SK-N-SH treated with all-trans-retinoic acid at 6 μM for 48 hours (cell line): ENCODE measurements around the gene ADCYAP1R1.

Source experiments
- ATAC-seq: fragments of 200-7000 bp; cut with Tn5 transposase; 3 replicates; pipeline ENCODE4 v1.9.1; 2020; ENCODE audit warnings: mild to moderate bottlenecking, moderate library complexity
- ARNTL ChIP-seq: fragments of 450-650 bp; formaldehyde crosslinking; IDR thresholded peaks from 2 replicates; pipeline ENCODE4 v1.5.0; 2020; ENCODE audit warnings: low read depth, mild to moderate bottlenecking, moderate library complexity, borderline replicate concordance
- BACH2 ChIP-seq: fragments of 250-450 bp; sonication (Bioruptor Pico); IDR thresholded peaks from 2 replicates; pipeline ENCODE4 v1.9.0; 2021; ENCODE audit warnings: mild to moderate bottlenecking, borderline replicate concordance
- CREB5 ChIP-seq: fragments of 250-450 bp; sonication (Bioruptor Pico); IDR thresholded peaks from 2 replicates; pipeline ENCODE4 v1.5.1; 2020; ENCODE audit warnings: low read depth, mild to moderate bottlenecking, moderate library complexity
- CSDC2 ChIP-seq: fragments of 250-450 bp; sonication (Bioruptor Pico); IDR thresholded peaks from 2 replicates; pipeline ENCODE4 v1.5.0; 2020; ENCODE audit warnings: mild to moderate bottlenecking, moderate library complexity
- CSRNP3 ChIP-seq: fragments of 250-450 bp; sonication (Bioruptor Pico); IDR thresholded peaks from 2 replicates; pipeline ENCODE4 v1.5.1; 2021; ENCODE audit warnings: mild to moderate bottlenecking, moderate library complexity
- ESRRG ChIP-seq: fragments of 250-450 bp; sonication (Bioruptor Pico); IDR thresholded peaks from 2 replicates; pipeline ENCODE4 v1.6.1; 2021; ENCODE audit warnings: mild to moderate bottlenecking
- GLIS3 ChIP-seq: fragments of 250-450 bp; sonication (Bioruptor Pico); IDR thresholded peaks from 2 replicates; pipeline ENCODE4 v1.5.0; 2020; ENCODE audit warnings: mild to moderate bottlenecking, moderate library complexity
- ISL1 ChIP-seq: fragments of 250-450 bp; sonication (Bioruptor Pico); IDR thresholded peaks from 2 replicates; pipeline ENCODE4 v2.1.2; 2022; ENCODE audit warnings: mild to moderate bottlenecking, moderate library complexity
- OSR1 ChIP-seq: fragments of 250-450 bp; sonication (Bioruptor Pico); IDR thresholded peaks from 2 replicates; pipeline ENCODE4 v1.8.0; 2022; ENCODE audit warnings: moderate library complexity, mild to moderate bottlenecking, inconsistent platforms
- PATZ1 ChIP-seq: fragments of 250-450 bp; sonication (Bioruptor Pico); IDR thresholded peaks from 2 replicates; pipeline ENCODE4 v1.8.0; 2020; ENCODE audit warnings: mild to moderate bottlenecking, moderate library complexity, borderline replicate concordance
- PPARA ChIP-seq: fragments of 250-450 bp; sonication (Bioruptor Pico); IDR thresholded peaks from 2 replicates; pipeline ENCODE4 v1.5.0; 2020; ENCODE audit warnings: mild to moderate bottlenecking, borderline replicate concordance
- RARB ChIP-seq: fragments of 250-450 bp; sonication (Bioruptor Pico); IDR thresholded peaks from 2 replicates; pipeline ENCODE4 v1.8.0; 2021; ENCODE audit warnings: mild to moderate bottlenecking, moderate library complexity
- TCF4 ChIP-seq: fragments of 250-450 bp; sonication (Bioruptor Pico); IDR thresholded peaks from 2 replicates; pipeline ENCODE4 v1.8.0; 2021; ENCODE audit warnings: mild to moderate bottlenecking, moderate library complexity, borderline replicate concordance
- TSHZ2 ChIP-seq: fragments of 250-450 bp; sonication (Bioruptor Pico); IDR thresholded peaks from 2 replicates; pipeline ENCODE4 v1.5.0; 2020; ENCODE audit warnings: mild to moderate bottlenecking, moderate library complexity
- ZFP3 ChIP-seq: fragments of 250-450 bp; sonication (Bioruptor Pico); IDR thresholded peaks from 2 replicates; pipeline ENCODE4 v1.5.0; 2020; ENCODE audit warnings: mild to moderate bottlenecking, moderate library complexity
- ZFP30 ChIP-seq: fragments of 450-650 bp; formaldehyde crosslinking; IDR thresholded peaks from 2 replicates; pipeline ENCODE4 v1.5.0; 2022; ENCODE audit warnings: mild to moderate bottlenecking, moderate library complexity
- ZNF565 ChIP-seq: fragments of 450-650 bp; formaldehyde crosslinking; conservative IDR thresholded peaks from 2 replicates; pipeline ENCODE4 v1.5.0; 2020; ENCODE audit warnings: low read depth, mild to moderate bottlenecking, moderate library complexity
- ZNF70 ChIP-seq: fragments of 450-650 bp; formaldehyde crosslinking; IDR thresholded peaks from 2 replicates; pipeline ENCODE4 v1.5.0; 2020; ENCODE audit warnings: mild to moderate bottlenecking, moderate library complexity
- ZNF8 ChIP-seq: fragments of 450-650 bp; formaldehyde crosslinking; IDR thresholded peaks from 2 replicates; pipeline ENCODE4 v1.5.0; 2020; ENCODE audit warnings: mild to moderate bottlenecking, moderate library complexity

The ADCYAP1R1 gene

GRCh38 chr7:31076641-31077310 is 24.7 kb downstream of the ADCYAP1R1 start:
- no peak for TF ChIP-seq PPARA (CRISPR knock-in tag)
- no peak for TF ChIP-seq ISL1 (CRISPR knock-in tag)
- no peak for TF ChIP-seq ZNF8 (CRISPR knock-in tag)
- TF ChIP-seq TSHZ2 = no peak
- no peak for TF ChIP-seq RARB (CRISPR knock-in tag)
- no peak for TF ChIP-seq CREB5
- no peak for TF ChIP-seq CSDC2 (CRISPR knock-in tag)
- no peak for TF ChIP-seq ZFP30
- no peak for TF ChIP-seq CSRNP3 (CRISPR knock-in tag)
- no peak for TF ChIP-seq TCF4 (CRISPR knock-in tag)
- TF ChIP-seq OSR1 (CRISPR knock-in tag) = no peak
- TF ChIP-seq PATZ1 (CRISPR knock-in tag) = no peak
- TF ChIP-seq, all 23 proteins: peak for 0
- no peak for ATAC-seq

- TF ChIP-seq BACH2 (CRISPR knock-in tag) (no peak), ZNF8 (CRISPR knock-in tag) (no peak), ESRRG (CRISPR knock-in tag) (no peak), OSR1 (CRISPR knock-in tag) (no peak), PPARA (CRISPR knock-in tag) (no peak), ZFP3 (no peak), GLIS3 (CRISPR knock-in tag) (no peak), ZFP30 (no peak), RARB (CRISPR knock-in tag) (no peak), ARNTL (CRISPR knock-in tag) (no peak), ZNF565 (CRISPR knock-in tag) (no peak), ZNF70 (CRISPR knock-in tag) (no peak), CSDC2 (CRISPR knock-in tag) (no peak), ISL1 (CRISPR knock-in tag) (no peak), CSRNP3 (CRISPR knock-in tag) (no peak)
- ATAC-seq = no peak
Measured at GRCh38 chr7:31077484-31078362, 25.6 kb downstream of the ADCYAP1R1 start.
